Measurements from ENCODE around the gene KIAA0825.

Gene KIAA0825

GRCh38 chr5:94618493-94619328 is at the start of gene KIAA0825, which contains the start of gene SLF1:
KIAA0825 (minus strand) TSS chr5:94618604; CDS start chr5:94537126, 81,478 bp downstream.
SLF1 (plus strand) TSS chr5:94618669; CDS start chr5:94628811, 10,142 bp downstream.
- DNase-seq, result peak; percentile 25 to 92 (median 78)

- DNase-seq, result no peak
These were observed 49.5 kb upstream of the KIAA0825 start for GRCh38 chr5:94667937-94668336.

- peak in 8 of 56 donors; percentile 0 to 26 (median 7) for DNase-seq
These were observed 42.7 kb upstream of the KIAA0825 start for GRCh38 chr5:94661086-94661485.

GRCh38 chr5:94660506-94660905 is 42.1 kb upstream of the KIAA0825 start:
- no peak for DNase-seq

- DNase-seq, result no peak
These were observed 39.9 kb upstream of the KIAA0825 start for GRCh38 chr5:94658272-94658671.

GRCh38 chr5:94649874-94650273 is 31.5 kb upstream of the KIAA0825 start:
- DNase-seq, result no peak

GRCh38 chr5:94646758-94647157 is 28.4 kb upstream of the KIAA0825 start:
- DNase-seq, result no peak

- no peak for DNase-seq
These were observed 26.6 kb upstream of the KIAA0825 start for GRCh38 chr5:94645053-94645452.

- DNase-seq, result no peak
These were observed 21.8 kb upstream of the KIAA0825 start for GRCh38 chr5:94640176-94640575.

GRCh38 chr5:94632024-94632423 is 13.6 kb upstream of the KIAA0825 start:
- no peak for DNase-seq

GRCh38 chr5:94627191-94627590 is 8.8 kb upstream of the KIAA0825 start:
- no peak for DNase-seq

- no peak for DNase-seq
These were observed 5.5 kb upstream of the KIAA0825 start for GRCh38 chr5:94623877-94624276.

- no peak for DNase-seq
These were observed 4.6 kb upstream of the KIAA0825 start for GRCh38 chr5:94623011-94623410.

GRCh38 chr5:94621763-94622162 is 3.4 kb upstream of the KIAA0825 start:
- DNase-seq, result no peak

GRCh38 chr5:94620256-94620655 is 1.9 kb upstream of the KIAA0825 start:
- no peak for DNase-seq

GRCh38 chr5:94618029-94618492 is 343 bp downstream of the KIAA0825 start:
- DNase-seq, result peak in 28 of 56 donors; percentile 8 to 84 (median 59)

- no peak for DNase-seq
These were observed 2.5 kb downstream of the KIAA0825 start for GRCh38 chr5:94615862-94616261.

- no peak for DNase-seq
These were observed 4.1 kb downstream of the KIAA0825 start for GRCh38 chr5:94614156-94614805.

GRCh38 chr5:94613583-94613982 is 4.8 kb downstream of the KIAA0825 start:
- no peak for DNase-seq

- DNase-seq, result no peak
These were observed 23.0 kb downstream of the KIAA0825 start for GRCh38 chr5:94595281-94595840.

GRCh38 chr5:94577466-94578245 is 40.7 kb downstream of the KIAA0825 start:
- DNase-seq, result no peak
